Panc1 (cell line): ENCODE results near the gene FBXO31.

ENCODE experiments used
- CTCF ChIP-seq: fragments of 450-650 bp; IDR thresholded peaks from 2 replicates; pipeline ENCODE4 v1.5.1; 2017; ENCODE audit warnings: mild to moderate bottlenecking
- POLR2AphosphoS5 ChIP-seq: IDR thresholded peaks from 2 replicates; pipeline ENCODE4 v1.6.1; 2012; ENCODE audit warnings: mild to moderate bottlenecking, low read depth, low read length, moderate library complexity
- TCF7L2 ChIP-seq: IDR thresholded peaks from 2 replicates; pipeline ENCODE4 v1.6.1; 2011; ENCODE audit warnings: mild to moderate bottlenecking, low read depth, low read length, inconsistent platforms

GRCh38 chr16:87337262-87337771 is 46.3 kb downstream of the FBXO31 start:
- TF ChIP-seq CTCF: no peak
- TF ChIP-seq TCF7L2: no peak
- no peak for TF ChIP-seq POLR2AphosphoS5
